ENCODE results near the gene DCPS.

- TF ChIP-seq POLR2AphosphoS5 (IDR thresholded peaks at IDR 0.05; ENCODE audit: low read depth, low read length) (peak; percentile 87), POLR2A (IDR thresholded peaks at IDR 0.05; ENCODE audit: low read depth, low read length) (peak; percentile 89), TAF1 (IDR thresholded peaks at IDR 0.05; ENCODE audit: low read depth, low read length) (no peak; the same call in 1 of the 2 replicates), SPI1 (IDR thresholded peaks at IDR 0.05; ENCODE audit: low read depth, low read length) (peak; percentile 50), PAX5 (IDR thresholded peaks at IDR 0.05; ENCODE audit: insufficient read depth, low read length, severe bottlenecking) (peak; percentile 83), POU2F2 (IDR thresholded peaks at IDR 0.05; ENCODE audit: low read depth, low read length) (peak; percentile 74)
Measured at GRCh38 chr11:126268708-126269579, 34.9 kb upstream of the DCPS start, which contains the start of the genes FOXRED1 and SRPRA.

Measured in GM12891 (cell line).